ENCODE results near the gene PLXNC1. TPM values are rescaled to one million over a fixed set of nuclear protein-coding genes. Genes with fewer than 3 reads are reported as not detected.

The PLXNC1 gene
- total RNA-seq, 1 experiment from 2014 or later: 0.30 TPM

DNA sequence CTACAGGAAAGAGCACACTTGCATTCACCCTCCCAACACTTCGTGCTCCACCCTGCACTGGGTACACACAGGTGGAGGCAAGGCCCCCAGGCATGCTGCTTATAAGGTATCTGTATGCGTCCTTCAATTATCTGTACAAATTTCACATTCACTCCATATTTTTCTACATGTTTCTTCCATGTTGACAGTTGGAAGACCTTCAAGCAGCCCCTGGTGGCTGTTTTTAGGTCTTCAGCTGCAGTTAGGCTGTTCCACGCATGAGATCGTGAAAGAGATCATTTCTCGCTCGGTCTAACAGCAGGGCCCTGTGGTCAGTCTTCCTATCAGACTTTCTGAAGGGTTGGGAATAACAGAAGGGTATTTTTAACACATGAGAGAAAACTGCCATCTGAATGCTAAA lies 47.1 kb downstream of the PLXNC1 start:
- intact Hi-C loops (cut with micrococcal nuclease; ENCODE audit: unreplicated experiment): no loop called here
- BruUV-seq (replicated peaks): no TSS peak
- no peak for DNase-seq (ENCODE audit: low spot score)
- no peaks in the 10 kb centered on the region for H3K9me3 ChIP-seq (ENCODE audit: low read depth, low read length, poor library complexity, severe bottlenecking)
- ChIA-PET POLR2A (ENCODE audit: low non-redundant PET) (no interaction called here), CTCF (no interaction called here)
- no peaks in the 10 kb centered on the region for H3K27me3 ChIP-seq (replicated peaks; ENCODE audit: insufficient read depth, low read depth, low read length, poor library complexity)
- H3K4me3 ChIP-seq (ENCODE audit: low read depth, low read length, poor library complexity, severe bottlenecking): no peak overlapping the region
- H3K27ac ChIP-seq (ENCODE audit: low read depth, low read length, poor library complexity, severe bottlenecking): no peak overlapping the region
- TF ChIP-seq, protein P1, sequence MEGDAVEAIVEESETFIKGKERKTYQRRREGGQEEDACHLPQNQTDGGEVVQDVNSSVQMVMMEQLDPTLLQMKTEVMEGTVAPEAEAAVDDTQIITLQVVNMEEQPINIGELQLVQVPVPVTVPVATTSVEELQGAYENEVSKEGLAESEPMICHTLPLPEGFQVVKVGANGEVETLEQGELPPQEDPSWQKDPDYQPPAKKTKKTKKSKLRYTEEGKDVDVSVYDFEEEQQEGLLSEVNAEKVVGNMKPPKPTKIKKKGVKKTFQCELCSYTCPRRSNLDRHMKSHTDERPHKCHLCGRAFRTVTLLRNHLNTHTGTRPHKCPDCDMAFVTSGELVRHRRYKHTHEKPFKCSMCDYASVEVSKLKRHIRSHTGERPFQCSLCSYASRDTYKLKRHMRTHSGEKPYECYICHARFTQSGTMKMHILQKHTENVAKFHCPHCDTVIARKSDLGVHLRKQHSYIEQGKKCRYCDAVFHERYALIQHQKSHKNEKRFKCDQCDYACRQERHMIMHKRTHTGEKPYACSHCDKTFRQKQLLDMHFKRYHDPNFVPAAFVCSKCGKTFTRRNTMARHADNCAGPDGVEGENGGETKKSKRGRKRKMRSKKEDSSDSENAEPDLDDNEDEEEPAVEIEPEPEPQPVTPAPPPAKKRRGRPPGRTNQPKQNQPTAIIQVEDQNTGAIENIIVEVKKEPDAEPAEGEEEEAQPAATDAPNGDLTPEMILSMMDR (conservative IDR thresholded peaks at IDR 0.05; ENCODE audit: low read depth, low read length): no peak; the same call in 1 of the 2 replicates
- TF ChIP-seq EZH2 (IDR thresholded peaks at IDR 0.05; ENCODE audit: borderline replicate concordance, low read depth, low read length, poor library complexity, severe bottlenecking): no peak
- H3K36me3 ChIP-seq (ENCODE audit: insufficient read depth, low read length, poor library complexity, severe bottlenecking): no peaks in the 10 kb centered on the region
- H3K4me1 ChIP-seq (ENCODE audit: insufficient read depth, low read length, poor library complexity, severe bottlenecking): no peaks in the 10 kb centered on the region

DNA sequence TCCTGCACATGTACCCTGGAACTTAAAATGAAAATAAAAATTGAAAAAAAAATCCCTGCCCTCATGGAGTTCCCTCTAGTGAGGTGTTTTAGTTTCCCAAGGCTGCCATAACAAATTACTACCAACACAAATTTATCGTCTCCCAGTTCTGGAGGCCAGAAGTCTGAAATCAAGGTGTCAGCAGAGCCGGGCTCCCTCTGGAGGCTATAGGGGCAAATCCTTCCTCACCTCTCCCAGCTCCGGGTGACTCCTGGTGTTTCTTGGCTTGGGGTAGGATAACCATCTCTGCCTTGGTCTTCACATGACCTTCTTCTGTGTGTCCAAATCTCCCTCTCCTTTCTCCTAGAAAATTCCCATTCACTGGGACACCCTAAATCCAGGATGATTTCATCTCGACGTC lies 50.1 kb downstream of the PLXNC1 start:
- TF ChIP-seq, protein P1 (conservative IDR thresholded peaks at IDR 0.05; ENCODE audit: low read depth, low read length): no peak
- no peak for TF ChIP-seq EZH2 (IDR thresholded peaks at IDR 0.05; ENCODE audit: borderline replicate concordance, low read depth, low read length, poor library complexity, severe bottlenecking)
- no TSS peak for BruUV-seq (replicated peaks)
- H3K27me3 ChIP-seq (replicated peaks; ENCODE audit: insufficient read depth, low read depth, low read length, poor library complexity): no peaks in the 10 kb centered on the region
- H3K4me3 ChIP-seq (ENCODE audit: low read depth, low read length, poor library complexity, severe bottlenecking): no peak overlapping the region
- ChIA-PET CTCF (no interaction called here), POLR2A (ENCODE audit: low non-redundant PET) (no interaction called here)
- no peaks in the 10 kb centered on the region for H3K9me3 ChIP-seq (ENCODE audit: low read depth, low read length, poor library complexity, severe bottlenecking)
- no peaks in the 10 kb centered on the region for H3K4me1 ChIP-seq (ENCODE audit: insufficient read depth, low read length, poor library complexity, severe bottlenecking)
- no peaks in the 10 kb centered on the region for H3K36me3 ChIP-seq (ENCODE audit: insufficient read depth, low read length, poor library complexity, severe bottlenecking)
- no peak overlapping the region for H3K27ac ChIP-seq (ENCODE audit: low read depth, low read length, poor library complexity, severe bottlenecking)
- intact Hi-C loops (cut with micrococcal nuclease; ENCODE audit: unreplicated experiment): no loop called here
- DNase-seq (ENCODE audit: low spot score): no peak

DNA sequence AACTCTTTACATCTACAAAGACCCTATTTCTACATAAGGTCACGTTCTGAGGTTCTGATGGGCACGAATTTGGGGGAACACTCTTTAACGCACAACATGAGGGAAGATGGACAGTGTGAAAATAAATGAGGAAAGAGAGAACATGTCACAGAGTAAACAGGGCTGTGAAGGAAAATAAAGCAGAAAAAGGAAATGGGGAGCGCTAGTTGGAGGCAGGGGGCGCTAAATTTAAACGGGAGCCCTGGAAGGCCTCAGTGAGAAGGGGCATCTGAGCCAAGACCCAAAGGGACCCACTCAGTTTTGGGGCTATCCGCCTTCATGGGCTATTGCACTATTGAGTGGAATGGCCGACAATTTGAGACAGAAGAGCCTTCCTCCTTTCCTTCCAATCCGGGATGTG lies 50.5 kb downstream of the PLXNC1 start:
- POLR2A ChIA-PET (ENCODE audit: low non-redundant PET): no interaction called here

More for the DNA sequence above, 50.5 kb downstream of the PLXNC1 start:
- DNase-seq (ENCODE audit: low spot score): no peak
- no peaks in the 10 kb centered on the region for H3K36me3 ChIP-seq (ENCODE audit: insufficient read depth, low read length, poor library complexity, severe bottlenecking)
- H3K27me3 ChIP-seq (replicated peaks; ENCODE audit: insufficient read depth, low read depth, low read length, poor library complexity): no peaks in the 10 kb centered on the region
- no peaks in the 10 kb centered on the region for H3K4me1 ChIP-seq (ENCODE audit: insufficient read depth, low read length, poor library complexity, severe bottlenecking)
- no TSS peak for BruUV-seq (replicated peaks)
- H3K9me3 ChIP-seq (ENCODE audit: low read depth, low read length, poor library complexity, severe bottlenecking): no peaks in the 10 kb centered on the region
- H3K27ac ChIP-seq (ENCODE audit: low read depth, low read length, poor library complexity, severe bottlenecking): no peak overlapping the region
- CTCF ChIA-PET: no interaction called here
- H3K4me3 ChIP-seq (ENCODE audit: low read depth, low read length, poor library complexity, severe bottlenecking): no peak overlapping the region
- intact Hi-C loops (cut with micrococcal nuclease; ENCODE audit: unreplicated experiment): no loop called here
- TF ChIP-seq EZH2 (IDR thresholded peaks at IDR 0.05; ENCODE audit: borderline replicate concordance, low read depth, low read length, poor library complexity, severe bottlenecking): no peak
- TF ChIP-seq, protein P1 (conservative IDR thresholded peaks at IDR 0.05; ENCODE audit: low read depth, low read length): 0 out of 2 replicates have a peak, but pooled peaks have one; percentile 28
